Retinal pigment epithelial cell (primary cell): ENCODE data around the gene RAVER2.

Source experiments
- DNase-seq: peaks from one replicate; pipeline ENCODE4 v3.0.0-alpha.2; 2010; ENCODE audit warnings: low read depth
- H3K4me3 ChIP-seq: 2 replicates; pipeline ENCODE4 v1.5.1; 2011; ENCODE audit warnings: mild to moderate bottlenecking, low read length, control low read depth, moderate library complexity
- TF ChIP-seq, protein P1 (sequence below): conservative IDR thresholded peaks from 2 replicates; pipeline ENCODE4 v1.5.1; 2011; ENCODE audit warnings: low read depth, low read length, control low read depth, inconsistent platforms

The RAVER2 gene

DNA sequence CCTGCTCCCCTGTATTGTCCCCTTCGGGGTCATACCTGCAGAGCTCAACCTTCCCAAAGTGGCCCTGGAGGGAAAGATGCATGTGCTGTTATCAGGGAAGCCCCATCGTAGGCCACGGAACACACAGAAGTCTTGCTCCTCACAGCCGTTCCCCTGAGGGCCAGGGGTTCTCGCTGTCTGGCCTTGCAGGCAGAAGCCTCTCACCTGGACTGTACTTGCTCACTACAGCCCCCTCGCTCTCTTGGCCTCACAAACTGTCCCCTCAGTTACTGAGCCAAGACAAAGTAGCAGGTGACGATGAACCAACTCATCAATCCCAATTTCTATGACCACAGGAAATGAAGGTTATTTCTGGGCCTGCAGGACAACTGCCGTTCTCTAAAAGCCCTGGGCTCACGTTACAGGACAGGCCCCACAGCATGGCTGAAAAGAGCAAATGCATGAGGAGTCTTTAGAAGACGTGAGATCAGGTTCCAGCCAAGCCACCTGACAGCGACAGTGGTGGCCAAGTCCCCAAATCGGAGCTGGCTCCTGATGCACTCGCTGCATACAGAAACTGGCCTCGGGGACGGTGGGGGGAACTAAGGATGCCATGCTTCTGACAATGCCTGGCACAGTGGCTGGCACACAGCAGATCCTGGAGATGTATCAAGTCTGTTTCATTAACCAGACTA lies 95.0 kb downstream of the RAVER2 start:
- H3K4me3 ChIP-seq, result no peak overlapping the region
- TF ChIP-seq, protein P1, sequence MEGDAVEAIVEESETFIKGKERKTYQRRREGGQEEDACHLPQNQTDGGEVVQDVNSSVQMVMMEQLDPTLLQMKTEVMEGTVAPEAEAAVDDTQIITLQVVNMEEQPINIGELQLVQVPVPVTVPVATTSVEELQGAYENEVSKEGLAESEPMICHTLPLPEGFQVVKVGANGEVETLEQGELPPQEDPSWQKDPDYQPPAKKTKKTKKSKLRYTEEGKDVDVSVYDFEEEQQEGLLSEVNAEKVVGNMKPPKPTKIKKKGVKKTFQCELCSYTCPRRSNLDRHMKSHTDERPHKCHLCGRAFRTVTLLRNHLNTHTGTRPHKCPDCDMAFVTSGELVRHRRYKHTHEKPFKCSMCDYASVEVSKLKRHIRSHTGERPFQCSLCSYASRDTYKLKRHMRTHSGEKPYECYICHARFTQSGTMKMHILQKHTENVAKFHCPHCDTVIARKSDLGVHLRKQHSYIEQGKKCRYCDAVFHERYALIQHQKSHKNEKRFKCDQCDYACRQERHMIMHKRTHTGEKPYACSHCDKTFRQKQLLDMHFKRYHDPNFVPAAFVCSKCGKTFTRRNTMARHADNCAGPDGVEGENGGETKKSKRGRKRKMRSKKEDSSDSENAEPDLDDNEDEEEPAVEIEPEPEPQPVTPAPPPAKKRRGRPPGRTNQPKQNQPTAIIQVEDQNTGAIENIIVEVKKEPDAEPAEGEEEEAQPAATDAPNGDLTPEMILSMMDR, result no peak

DNA sequence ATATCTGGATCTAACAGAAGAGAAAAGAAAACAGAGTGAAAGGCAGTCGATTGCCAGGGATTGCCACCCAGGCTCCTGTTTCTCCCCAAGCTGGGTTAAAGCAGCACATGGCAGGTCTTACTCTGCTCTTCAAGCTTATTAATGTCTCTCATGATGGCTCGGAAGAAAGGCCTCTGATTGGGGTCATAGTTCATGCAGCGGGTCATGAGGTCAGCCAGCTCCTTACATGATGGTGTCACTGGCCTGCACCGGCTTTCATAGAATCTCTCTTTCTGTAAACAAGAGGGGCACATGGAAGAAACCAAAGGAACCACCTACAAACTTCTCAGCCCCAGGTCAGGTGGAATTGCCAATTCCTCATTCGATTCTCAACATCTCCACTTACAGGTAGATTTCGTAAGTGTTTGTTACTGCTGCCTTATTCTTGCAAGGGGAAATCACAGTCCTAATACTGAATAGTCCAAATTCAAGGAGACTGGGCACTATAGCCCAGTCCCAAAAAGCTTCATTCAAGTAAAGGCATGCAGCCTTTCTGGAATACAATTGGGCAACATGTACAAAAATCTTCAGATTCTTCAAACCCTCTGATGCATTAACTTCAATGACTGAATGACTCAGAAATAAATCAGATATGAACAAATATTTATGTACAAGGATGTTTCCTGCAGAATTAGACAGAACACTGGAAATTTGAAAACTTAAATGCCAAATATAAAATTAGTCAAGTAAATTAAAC lies 96.6 kb downstream of the RAVER2 start:
- TF ChIP-seq, protein P1, result no peak
- no peak for DNase-seq
- no peak overlapping the region for H3K4me3 ChIP-seq

More for the DNA sequence above, 95.0 kb downstream of the RAVER2 start:
- no peak for DNase-seq

DNA sequence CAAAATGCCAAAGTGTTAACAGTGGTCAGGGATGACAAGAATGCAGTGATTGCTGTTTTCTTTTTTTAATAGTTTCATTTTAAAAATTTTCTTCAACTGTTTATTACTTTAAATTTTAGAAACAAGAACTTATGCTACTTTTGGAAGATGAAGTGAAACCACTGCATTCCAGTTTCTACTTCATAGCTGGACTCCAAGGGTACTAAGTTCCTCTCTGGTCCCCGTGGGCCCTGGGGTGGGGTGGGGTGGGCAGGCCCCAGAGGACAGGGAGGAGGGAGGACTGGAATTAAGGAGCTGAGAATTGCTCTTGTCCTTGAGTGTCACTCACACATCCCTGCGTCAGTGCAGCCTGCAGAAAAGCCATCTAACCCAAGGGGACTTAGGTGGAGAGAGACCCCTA lies 97.3 kb downstream of the RAVER2 start:
- no peak for DNase-seq
- no peak overlapping the region for H3K4me3 ChIP-seq
- TF ChIP-seq, protein P1, result no peak

DNA sequence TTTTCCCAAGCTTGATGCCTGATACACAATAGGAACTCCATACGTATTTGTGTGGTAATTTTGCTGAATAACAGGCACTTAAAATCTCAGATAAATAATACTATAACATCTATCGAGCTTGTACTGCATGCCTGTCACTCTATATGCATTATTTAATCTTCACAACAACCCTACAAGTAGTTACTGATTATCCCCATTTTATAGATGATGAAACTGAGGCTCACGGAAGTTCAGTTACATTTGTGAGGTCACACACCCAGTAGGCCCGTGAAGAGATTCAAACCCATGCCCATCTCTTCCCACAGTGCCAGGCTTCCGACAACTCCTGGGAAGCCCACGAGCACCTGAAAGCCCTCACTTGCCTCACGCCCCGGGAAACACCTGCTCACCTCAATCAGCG lies 98.8 kb downstream of the RAVER2 start:
- TF ChIP-seq, protein P1, result no peak

DNA sequence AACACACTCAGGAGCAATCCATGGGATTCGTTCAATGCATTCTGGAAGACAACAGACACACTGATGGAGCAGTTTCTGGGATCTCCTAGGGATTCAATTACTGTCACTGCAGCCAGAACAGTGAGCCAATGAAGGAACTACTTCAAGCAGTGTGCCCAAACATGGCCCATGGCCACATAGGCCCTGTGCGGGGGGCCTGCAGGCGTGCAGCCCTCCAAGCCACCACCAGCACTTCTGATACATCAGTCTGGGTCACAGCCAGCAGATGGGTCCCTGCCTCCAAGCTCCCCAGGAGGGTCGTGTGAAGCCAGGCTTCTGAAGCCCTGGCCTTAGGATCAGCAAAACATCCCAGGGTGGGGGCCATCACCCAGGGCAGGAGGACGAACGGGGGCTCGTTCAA lies 99.3 kb downstream of the RAVER2 start:
- TF ChIP-seq, protein P1, result no peak
- DNase-seq, result no peak
- H3K4me3 ChIP-seq, result no peak overlapping the region

More for the DNA sequence above, 98.8 kb downstream of the RAVER2 start:
- H3K4me3 ChIP-seq, result no peak overlapping the region
- no peak for DNase-seq

DNA sequence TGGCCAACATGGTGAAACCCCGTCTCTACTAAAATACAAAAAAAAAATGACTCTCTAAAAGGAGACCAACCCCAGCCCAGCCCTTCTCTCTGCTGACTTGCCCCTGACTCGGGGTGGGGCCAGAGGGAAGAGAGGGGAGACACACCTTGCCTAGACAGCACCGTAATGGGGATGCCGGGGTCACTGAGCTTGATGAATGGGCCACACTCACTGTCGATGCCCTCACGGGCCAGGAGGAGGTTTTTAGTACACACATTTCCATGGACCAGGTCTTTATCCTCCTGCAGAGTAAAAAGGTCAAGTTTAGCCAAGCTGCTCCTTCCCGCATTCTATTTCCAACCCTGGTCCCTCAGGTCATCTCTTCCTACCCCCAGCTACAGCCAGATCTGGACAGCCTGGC lies 99.7 kb downstream of the RAVER2 start:
- no peak overlapping the region for H3K4me3 ChIP-seq
- no peak for DNase-seq
- TF ChIP-seq, protein P1, result no peak

DNA sequence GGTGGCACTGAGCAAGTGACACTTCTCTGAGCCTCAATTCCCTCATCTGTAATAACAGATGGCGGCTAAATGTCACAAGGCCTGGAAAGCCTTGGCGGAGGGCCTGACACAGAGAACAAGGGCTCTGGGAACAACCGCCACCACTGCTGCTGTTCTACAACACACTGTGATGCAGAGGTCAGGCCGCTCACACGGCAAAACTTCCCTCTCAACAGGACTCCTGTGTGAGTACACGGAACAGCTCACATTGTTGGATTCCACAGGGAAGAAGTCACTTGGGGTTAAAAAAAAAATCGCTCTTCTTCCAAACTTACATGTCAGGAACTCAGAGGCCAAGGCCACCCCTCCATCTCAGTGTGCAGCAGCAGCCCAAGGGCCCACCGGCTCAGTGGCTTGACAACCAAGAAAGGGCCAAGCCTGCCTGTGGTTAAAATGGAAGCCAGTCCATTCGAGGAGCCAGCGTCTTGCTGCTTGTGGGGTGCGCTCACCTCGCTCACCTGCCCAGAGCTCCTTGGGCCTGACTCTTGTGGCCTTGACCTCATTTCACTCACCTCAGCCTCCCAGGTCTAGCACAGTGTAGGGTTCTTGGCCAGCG lies 101.1 kb downstream of the RAVER2 start:
- TF ChIP-seq, protein P1, result no peak
- DNase-seq, result no peak
- no peak overlapping the region for H3K4me3 ChIP-seq
